Effector CD4-positive, alpha-beta T cell (primary cell): ENCODE results near the gene FCRLB.
A peak's percentile ranks its signal among the peaks of the same experiment; 100 is the strongest.
"Not testable (repeated sequence)": the region's sequence is repeated elsewhere in the genome, so short reads cannot be mapped to it uniquely, and the experiment has no call there.

Experiments
- DNase-seq: peaks from one replicate; pipeline ENCODE4 v3.0.0-alpha.2; 2020

FCRLB gene

GRCh38 chr1:161743231-161743630 lies 21.9 kb downstream of the FCRLB start:
- DNase-seq, result no peak

- no peak for DNase-seq
Observed at GRCh38 chr1:161747801-161748200, 26.5 kb downstream of the FCRLB start.

- DNase-seq, result peak; percentile 80
Observed at GRCh38 chr1:161749509-161750407, 28.4 kb downstream of the FCRLB start, which contains the start of gene DUSP12. Gene DUSP12, plus strand, starts transcription at chr1:161749786. Its CDS starts 16 bp downstream, at chr1:161749802.

DNA sequence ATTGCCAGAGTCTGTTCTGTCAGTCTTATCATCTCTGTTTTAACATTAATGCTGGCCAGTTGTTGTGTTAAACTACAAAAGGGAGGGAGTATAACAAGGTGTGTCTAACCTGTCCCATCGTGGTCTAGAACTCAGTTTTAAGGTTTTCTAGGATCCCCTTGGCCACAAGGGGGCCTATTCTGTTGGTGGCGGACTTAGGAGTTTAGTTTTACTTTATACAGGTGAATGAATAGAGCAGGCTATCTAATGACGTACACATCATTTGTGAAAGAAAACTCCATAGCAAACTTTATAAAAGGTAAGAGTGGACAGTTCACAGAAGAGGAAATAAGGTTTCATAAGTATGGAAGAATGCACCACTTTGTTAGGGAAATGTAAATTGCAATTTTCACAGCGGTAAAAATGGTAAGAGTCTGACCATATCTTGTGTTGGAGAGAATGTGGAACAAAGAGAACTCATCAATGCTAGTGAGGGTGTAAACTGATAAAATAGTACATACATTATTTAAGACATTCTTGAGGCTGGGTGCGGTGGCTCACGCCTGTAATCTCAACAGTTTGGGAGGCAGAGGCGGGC lies 42.3 kb downstream of the FCRLB start:
- peak; percentile 33 for DNase-seq

DNA sequence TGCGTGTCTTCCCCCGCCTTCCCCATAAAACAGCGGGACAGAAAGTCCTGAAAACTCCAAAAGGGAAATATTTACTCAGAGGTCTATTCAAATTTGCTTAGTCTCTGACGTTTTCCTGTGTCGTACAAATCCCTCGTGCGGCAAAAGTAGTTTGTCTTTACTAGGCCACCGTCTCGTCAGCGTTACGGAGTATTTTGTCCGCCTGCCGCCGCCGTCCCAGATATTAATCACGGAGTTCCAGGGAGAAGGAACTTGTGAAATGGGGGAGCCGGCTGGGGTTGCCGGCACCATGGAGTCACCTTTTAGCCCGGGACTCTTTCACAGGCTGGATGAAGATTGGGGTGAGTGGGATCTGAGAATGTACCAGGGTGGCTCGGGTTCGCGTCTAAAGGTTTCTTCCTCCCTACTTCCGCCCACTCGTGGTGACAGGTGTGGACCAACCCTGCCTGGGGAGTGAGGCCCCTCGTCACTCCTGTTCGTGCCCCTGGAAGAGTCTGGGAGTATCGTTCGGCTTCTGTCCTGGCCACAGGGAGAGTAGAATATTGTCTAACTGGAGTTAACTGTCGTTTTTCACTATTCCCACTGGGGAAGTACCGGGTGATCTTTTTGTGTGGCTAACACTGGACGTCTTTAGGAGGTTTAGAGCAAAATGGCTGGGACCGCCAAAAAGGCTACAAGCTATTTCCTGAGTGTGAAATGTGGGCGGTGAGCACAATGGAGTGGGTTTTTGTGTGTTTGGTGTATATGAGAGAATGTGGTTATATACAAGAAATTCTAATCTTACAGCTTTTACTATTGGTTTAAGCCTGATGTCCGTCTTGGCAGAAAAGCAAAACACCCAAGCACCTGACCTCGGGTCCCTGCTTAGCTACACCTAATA lies 45.0 kb downstream of the FCRLB start, which contains the start of gene ATF6:
Gene ATF6 (plus strand): TSS at position 219 of the 880 bp plus-strand sequence. CDS start 41 bp downstream, at position 260.
- peak; percentile 68 for DNase-seq

DNA sequence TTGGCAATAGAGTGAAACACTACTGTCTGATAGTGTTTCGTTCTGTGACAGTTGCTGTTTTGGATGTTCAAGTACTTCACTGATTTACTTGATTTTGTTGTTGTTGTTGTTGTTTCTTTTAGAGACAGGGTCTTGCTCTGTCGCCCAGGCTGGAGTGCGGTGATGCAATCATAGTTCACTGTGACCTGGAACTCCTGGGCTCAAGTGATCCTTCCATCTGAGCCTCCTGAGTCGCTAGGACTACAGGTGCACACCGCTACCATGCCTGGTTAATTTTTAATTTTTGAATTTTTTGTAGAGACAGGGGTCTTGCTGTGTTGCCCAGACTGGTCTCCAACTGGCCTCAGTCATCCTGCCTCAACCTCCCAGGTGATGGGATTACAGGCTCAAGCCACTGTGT lies 47.1 kb downstream of the FCRLB start:
- no peak for DNase-seq

DNA sequence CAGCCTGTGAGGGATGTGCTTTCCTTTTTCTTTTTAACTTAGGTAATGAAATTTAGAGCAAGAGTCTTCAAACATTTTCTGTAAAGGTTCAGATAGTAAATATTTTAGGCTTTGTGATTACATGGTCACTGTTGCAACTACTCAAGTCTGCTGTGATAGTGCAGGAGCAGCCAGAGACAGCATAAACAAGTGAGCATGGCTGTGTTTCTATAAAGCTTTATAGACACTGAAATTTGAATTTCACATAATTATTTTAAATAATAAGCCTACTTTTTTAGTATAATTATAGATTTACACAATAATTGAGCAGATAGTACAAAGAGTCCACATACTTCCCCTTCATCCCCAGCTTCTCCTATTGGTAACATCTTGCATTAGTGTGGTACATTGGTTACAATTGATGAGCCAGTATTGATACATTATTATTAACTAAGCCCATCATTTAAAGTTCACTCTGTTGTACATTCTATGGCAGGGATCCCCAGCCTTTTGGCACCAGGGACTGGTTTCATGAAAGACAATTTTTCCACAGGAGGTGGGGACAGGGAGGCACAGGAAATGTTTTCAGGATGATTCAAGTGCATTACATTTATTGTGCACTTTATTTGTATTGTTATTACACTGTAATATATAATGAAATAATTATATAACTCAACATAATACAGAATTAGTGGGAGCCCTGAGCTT lies 47.8 kb downstream of the FCRLB start:
- no peak for DNase-seq

DNA sequence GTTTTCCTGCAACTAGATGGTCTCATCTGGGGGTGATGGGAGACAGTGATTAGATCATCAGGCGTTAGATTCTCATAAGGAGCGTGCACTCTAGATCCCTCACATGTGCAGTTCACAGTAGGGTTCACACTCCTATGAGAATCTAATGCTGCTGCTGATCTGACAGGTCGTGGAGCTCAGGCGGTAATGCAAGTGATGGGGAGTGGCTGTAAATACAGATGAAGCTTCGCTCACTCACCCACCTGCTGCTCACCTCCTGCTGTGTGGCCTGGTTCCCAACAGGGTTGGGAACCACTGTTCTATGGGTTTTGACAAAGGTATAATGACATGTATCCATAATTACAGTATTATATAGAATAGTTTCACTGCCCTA lies 48.3 kb downstream of the FCRLB start:
- not testable (repeated sequence) for DNase-seq

DNA sequence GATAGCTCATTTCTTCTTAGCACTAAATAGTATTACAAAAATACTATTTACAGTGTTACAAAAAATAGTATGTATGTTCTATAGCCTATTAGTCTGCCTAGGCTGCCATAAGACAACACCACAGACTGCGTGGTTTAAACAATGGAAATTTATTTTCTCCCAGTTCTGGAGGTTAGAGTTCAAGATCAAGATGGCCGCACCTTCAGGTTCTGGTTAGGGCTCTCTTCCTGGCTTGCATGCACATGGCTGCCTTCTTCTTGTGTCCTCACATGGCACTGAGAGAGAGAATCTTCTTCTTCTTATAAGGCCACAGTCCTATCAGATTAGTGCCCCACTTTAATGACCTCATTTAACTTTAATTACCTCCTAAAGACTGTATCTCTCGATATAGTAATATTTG lies 48.9 kb downstream of the FCRLB start:
- no peak for DNase-seq

DNA sequence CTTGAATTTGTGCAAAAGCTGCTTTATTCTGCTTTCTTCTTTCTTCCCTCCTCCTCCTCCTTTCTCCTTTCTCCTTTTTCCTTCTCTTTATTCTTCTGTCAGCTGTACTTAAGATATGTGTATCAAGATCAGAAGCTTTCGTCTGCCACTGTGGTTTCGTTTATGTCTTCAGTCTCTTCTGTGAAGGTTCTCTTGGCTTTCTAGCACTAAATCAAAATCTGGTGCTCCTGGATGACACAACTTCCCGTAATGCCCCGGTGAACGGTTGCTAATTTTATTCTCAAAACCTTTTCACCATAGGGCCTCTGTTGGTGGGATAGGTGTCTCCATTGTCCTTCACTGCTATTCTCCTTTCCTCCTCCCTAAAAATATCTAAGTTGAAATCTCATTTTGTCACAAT lies 49.8 kb downstream of the FCRLB start:
- DNase-seq, result no peak

DNA sequence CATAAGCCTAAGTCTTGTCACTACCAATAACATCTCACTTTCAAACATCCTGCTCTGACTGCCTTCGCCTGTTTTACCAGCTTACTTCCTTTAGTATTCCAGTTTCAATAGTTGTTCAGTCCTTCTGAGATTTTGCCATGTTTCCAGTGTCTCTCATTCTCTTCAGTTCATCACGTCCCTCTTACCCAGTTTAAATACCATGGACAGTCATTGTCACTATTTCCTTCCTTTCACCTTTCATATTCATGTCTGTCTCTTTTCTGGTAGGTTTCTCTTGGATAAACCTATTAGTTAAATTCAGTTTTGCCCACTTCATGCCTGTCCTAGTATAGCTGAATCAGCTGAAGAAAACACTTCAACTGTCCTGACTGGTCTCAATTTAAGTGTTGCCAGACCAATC lies 50.6 kb downstream of the FCRLB start:
- DNase-seq, result no peak

DNA sequence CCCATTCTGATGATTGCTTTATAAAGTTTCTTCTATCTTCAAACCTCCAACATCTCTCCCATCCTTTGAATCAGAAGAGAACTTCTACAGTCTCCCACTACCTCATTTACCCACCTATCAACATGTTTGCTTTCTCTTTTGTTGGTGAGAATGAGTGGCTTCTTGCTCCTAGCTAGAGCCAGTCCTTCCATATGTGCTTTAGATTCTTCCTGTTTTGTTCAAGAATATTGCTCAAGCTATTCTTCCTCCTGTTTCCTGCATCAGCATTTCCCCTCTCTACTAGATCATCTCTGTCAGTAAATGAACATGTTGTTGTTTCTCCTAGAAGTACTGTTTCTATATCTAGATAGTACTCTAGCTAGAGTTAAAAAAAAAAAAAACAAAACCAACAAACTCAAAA lies 51.1 kb downstream of the FCRLB start:
- DNase-seq, result no peak

DNA sequence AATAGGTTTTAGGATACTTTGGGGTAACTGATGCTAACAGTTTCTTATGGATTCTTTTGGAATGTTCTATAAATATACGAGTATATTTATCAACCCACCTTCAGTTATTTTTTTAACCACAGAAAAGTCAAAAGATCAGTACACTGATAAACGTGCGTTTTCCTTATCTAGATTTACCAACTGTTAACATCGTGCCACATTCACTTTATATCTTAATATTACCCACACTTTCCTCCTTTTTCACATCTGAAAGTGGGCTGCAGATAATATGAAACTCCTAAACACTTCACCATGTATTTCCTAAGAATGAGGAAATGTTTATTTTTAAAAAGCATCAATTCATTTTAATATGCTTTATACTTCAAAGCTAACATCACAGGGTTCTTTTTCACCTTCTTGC lies 52.4 kb downstream of the FCRLB start:
- no peak for DNase-seq

GRCh38 chr1:161777261-161777660 lies 55.9 kb downstream of the FCRLB start:
- DNase-seq, result no peak
